HG02623 (cell line): ENCODE data around the gene TMEM41B.
"Not testable (repeated sequence)": the region's sequence is repeated elsewhere in the genome, so short reads cannot be mapped to it uniquely, and the experiment has no call there.

Experiments used
- ATAC-seq: cut with Tn5 transposase; IDR thresholded peaks from one replicate; pipeline ENCODE4 v1.9.1; 2021; ENCODE audit warnings: moderate library complexity; ENCODE audit not compliant: unreplicated experiment

TMEM41B gene

DNA sequence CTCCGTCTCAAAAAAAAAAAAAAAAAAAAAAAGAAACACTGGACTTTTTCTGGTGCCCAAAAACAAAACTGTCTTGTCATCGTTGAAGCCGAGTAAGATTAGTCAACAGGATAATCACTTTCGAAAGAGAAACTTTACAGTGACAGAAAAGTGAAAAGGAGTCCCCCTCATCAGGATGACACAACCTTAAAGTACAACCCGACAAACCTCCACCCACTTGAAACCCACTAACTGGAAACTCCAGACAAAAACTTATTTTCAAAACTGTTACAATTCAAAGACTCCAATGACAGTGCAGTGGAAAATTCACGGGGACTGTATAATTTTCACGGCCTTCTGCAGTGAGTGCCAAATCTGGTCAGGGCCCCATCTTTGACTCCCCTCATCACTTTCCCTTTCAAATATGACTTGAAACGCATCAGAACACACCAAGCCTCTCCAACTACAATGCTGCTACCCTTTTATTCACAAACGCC is 50.5 kb downstream of the TMEM41B start:
- peak; percentile 56 for ATAC-seq

DNA sequence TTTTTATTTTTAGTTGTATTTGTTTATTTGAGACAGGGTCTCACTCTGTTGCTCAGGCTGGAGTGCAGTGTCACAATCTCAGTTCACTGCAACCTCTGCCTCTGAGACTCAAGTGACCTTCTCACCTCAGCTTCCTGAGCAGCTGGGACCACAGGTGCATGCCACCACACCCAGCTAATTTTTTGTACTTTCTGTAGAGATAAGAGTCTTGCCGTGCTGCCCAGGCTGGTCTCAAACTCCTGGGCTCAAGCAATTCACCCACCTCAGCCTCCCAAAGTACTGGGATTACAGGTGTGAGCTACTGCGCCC is 53.6 kb downstream of the TMEM41B start:
- not testable (repeated sequence) for ATAC-seq

DNA sequence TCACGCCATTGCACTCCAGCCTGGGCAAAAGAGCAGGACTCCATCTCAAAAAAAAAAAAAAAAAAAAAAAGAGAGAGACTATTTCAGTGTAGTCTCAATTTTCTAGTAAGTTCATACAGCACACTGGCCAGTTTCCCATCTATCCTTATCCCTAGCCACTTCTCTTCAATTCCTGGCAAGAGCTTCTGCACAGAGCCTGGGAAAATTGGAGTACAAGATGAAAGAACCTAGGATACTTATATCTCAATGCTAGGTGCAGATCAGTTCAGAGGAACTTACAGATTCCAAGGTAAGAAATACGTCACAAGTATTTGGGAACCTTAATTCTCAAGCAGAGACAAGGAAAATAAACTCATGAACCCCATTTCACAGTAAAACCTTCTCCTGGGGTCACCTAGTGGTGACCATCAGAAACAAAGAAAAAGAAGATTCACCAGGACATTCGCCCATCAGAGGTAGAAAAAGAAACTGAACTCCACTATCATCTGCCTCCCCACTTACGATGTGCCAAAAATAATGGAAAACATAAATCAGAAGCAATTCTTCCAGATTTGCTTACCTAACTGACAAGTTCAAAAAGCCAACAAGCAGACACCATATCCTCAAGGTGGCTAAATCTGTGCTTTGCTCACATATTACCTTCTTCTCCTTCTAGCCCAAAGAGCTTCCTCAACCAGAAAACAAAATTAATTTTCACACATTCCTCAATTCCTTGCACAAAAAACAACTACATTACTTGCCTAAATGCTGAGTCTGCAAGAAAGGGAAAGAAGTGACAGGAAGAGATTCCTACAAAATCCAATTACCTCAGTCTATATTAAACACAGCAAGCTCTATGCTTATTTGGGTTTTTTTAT is 54.2 kb downstream of the TMEM41B start:
- ATAC-seq: no peak

DNA sequence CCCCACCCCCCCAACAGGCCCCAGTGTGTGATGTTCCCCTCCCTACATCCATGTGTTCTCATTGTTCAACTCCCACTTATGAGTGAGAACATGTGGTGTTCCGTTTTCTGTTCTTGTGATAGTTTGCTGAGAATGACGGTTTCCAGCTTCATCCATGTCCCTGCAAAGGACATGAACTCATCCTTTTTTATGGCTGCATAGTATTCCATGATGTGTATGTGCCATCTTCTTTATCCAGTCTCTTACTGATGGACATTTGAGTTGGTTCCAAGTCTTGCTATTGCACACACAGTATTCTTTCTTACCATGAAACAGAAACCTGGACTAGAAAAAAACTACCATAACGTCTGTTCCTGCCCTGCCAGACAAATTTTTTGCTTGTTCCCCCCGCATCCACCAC is 56.1 kb downstream of the TMEM41B start:
- ATAC-seq: not testable (repeated sequence)

DNA sequence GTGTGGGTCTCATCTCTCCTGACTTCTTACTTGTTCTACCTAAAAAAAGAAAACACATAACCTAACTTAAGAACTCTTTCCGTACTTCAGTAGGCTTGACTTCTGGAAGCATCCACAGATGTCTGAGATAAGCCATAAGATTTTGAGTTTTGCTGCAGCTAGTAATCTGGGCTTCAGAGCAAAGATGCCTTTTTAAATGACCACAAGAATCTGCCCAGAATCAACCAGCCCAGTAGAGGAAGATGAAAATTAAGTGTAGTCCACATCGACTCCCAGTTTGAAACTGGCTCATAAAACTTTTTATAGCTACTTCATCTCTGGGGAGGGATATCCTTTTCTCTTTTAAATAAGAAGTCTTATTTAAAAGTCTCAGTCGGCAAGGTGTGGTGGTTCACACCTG is 60.0 kb downstream of the TMEM41B start:
- ATAC-seq: no peak

DNA sequence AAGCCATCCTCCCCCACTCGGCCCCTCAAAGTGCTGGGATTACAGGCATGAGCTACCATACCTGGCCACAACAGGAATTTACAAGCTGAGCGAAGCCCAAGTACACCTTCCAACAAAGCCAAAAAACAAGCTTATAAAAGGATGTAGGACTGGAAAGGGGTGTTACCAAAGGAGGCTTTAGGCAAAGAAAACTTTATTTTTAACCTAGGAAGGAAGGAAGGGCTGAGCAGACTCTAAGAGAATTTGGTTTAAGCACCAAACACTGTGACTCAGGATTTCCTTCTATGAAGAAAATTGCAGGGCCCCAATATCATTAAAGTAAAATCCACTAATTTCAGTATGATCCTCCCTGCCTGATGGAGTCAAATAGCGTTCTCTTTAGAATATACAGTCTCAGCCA is 61.3 kb downstream of the TMEM41B start:
- no peak for ATAC-seq

DNA sequence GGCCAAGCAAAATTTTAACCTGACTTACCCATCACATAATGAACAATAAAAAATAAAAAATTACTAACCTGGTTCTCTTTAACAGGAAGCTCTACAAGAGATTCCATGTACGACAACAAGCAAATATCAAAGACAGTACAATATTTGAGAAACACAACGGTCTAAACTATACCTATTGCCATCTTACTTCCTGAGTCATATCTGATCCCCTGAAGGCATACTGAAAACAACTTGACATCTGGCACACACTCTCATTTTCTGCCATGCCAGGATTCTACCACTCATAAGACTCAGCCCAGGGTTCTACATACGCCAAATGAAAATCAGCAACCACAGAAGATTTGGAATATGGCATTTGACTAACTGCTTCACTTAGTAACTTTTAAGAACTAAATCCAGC is 63.1 kb downstream of the TMEM41B start:
- no peak for ATAC-seq

DNA sequence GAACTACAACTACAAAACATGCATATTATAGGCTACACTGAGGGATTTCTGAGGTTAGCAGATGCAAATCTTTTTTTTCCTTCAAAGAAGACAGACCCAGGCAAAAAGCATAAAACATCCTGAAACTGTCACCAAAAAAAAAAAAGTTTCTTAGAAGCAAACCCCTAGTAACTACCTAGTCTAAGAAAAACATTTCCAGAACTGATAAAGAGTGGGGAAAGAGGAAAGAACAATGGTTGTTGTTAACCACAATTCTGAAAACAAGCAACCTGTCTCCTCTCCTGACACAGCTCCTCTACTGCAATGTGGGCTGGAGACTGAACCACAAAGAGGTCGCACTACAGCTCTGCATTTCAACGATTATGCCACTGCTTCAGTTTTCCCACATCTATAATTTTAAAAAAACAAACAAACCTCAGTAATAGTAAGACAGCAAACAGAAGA is 64.2 kb downstream of the TMEM41B start:
- ATAC-seq: peak; percentile 80

DNA sequence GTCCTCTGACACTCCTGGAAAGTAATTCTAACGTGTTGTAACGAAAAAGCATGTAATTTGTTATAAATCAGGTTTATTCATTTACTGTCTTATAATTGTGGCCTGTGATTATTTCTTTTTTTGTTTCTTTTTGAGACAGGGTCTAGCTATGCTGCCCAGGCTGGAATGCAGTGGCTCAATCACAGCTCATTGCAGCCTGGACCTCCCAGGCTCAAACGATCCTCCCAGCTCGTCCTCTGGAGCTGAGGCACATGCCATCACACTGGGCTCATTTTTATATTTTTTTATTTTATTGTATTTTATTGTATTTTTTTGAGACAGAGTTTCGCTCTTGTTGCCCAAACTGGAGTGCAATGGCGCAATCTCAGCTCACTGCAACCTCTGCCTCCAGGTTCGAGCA is 65.1 kb downstream of the TMEM41B start:
- no peak for ATAC-seq

DNA sequence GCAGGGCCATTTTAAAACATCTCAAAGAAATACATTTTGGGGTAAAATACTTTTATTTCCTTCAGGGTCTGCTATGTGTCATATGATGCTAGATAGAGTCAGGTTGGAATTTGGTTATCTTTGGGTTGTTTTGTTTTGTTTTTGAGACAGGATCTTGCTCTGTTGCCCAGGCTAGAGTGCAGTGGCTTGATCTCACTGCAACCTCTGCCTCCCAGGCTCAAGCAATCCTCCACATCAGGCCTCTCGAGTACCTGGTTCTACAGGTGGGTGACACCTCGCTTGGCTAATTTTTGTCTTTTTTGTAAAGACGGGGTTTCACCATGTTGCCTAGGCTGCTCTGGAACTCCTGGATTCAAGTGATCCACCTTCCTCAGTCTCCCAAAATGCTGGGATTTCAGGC is 66.5 kb downstream of the TMEM41B start:
- no peak for ATAC-seq

DNA sequence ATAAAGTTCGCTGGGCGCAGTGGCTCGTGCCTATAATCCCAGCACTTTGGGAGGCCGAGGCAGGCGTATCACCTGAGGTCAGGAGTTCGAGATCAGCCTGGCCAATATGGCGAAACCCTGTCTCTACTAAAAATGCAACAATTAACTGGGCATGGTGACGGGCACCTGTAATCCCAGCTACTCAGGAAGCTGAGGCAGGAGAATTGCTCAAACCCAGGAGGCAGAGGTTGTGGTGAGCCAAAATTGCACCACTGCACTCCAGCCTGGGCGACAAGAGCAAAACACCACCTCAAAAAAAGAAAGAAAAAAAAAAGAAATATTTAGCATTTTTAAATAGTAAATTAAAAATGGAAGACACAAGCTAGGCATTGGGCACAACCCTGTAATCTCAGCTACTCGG is 78.2 kb downstream of the TMEM41B start:
- ATAC-seq: not testable (repeated sequence)

DNA sequence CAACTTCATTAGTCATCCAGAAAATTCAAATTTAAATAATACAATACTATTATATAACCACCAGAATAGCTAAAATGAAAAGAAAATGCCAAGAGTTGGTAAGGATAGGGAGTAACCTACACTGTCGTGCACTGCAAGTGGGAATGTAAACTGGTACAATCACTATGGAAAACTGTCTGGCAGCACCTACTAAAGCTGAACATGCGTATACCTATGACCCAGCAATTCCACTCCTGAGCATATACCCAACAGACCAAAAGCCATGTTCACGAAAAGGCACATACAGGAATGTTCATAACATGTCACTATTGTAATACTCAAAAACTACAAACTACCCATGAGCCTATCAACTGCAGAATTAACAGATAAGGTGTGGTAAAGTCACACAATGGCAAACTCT is 81.9 kb downstream of the TMEM41B start:
- ATAC-seq: no peak

DNA sequence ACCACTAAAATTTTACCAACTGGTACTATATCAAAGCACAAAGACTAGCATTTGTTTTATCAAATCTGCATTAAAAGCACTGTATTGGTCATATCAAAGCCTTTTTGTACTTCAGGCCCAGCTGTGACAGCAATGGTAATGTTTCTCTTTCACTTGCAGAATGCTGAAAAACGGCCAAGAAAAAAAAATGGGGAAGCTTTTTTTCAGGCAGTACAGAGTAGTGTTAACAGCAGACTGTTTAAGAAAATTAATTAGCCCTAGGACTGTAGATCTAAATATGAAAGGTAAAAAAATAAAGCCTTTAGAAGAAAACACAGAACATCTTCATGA is 82.6 kb downstream of the TMEM41B start:
- no peak for ATAC-seq
